Lower lobe of right lung (tissue), 2 donors: ENCODE results near the gene PTGS1. TPM values are rescaled to one million over a fixed set of nuclear protein-coding genes. Genes with fewer than 3 reads are reported as not detected.

Source experiments
- ATAC-seq, 2 donors: fragments of 200-7000 bp; cut with Tn5 transposase; one replicate each; pipeline ENCODE4 v1.9.1; 2020 to 2022; ENCODE audit warnings: mild to moderate bottlenecking in 2 of 2, moderate library complexity in 2 of 2
- DNase-seq: peaks from one replicate; pipeline ENCODE4 v3.0.0-alpha.2; 2020
- H3K27ac ChIP-seq: fragments of 200-600 bp; one replicate; pipeline ENCODE4 v1.8.0; 2022
- H3K27me3 ChIP-seq: fragments of 200-600 bp; one replicate; pipeline ENCODE4 v1.8.0; 2022; ENCODE audit warnings: low read depth
- H3K36me3 ChIP-seq: fragments of 200-600 bp; one replicate; pipeline ENCODE4 v1.8.0; 2022; ENCODE audit warnings: mild to moderate bottlenecking
- H3K4me1 ChIP-seq: fragments of 200-600 bp; one replicate; pipeline ENCODE4 v1.8.0; 2022
- H3K4me3 ChIP-seq: fragments of 200-600 bp; one replicate; pipeline ENCODE4 v1.8.0; 2022; ENCODE audit warnings: mild to moderate bottlenecking
- H3K9me3 ChIP-seq: fragments of 200-600 bp; one replicate; pipeline ENCODE4 v1.8.0; 2022
- intact Hi-C: fragments of 100-400 bp; cut with DNase I; formaldehyde crosslinking; loops from one replicate; pipeline ENCODE4 v1.11.0; 2022
- total RNA-seq: library from RNA; stranded (reverse); fragmentation: NEBNext Ultra II Directional; extraction: Animal tissue kit (Norgen Biotek cat#: 25700); gene quantifications from one replicate; pipeline ENCODE4 v1.2.1, GENCODE V29; 2021
- TF ChIP-seq, protein P1 (sequence below): fragments of 200-600 bp; IDR thresholded peaks from one replicate; pipeline ENCODE4 v1.8.0; 2022; ENCODE audit warnings: antibody characterized with exemption, mild to moderate bottlenecking
- donor health status: DM: no; HTN: yes; CAD: no; lungs with severe emphysema.

PTGS1 gene
- total RNA-seq, 1 donor from 2014 or later, result 14.9 TPM

DNA sequence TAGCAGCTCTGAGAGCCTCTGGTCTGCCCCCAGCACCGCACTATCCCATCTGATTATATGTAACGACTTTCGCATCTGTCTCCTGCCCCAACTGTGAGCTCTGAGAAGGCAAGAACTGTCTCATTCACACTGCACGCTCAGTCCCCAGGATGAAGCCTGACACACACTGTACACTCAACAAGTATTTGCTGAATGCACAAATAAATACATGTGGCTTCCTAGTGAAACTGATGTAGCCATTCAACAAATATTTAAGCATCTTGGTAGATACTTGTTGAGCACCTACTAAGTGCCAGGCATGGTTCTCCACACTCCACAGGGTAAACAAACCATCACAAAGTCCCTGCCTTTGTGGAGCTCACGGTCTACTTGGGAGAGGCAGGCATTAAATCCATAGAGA lies 34.6 kb upstream of the PTGS1 start:
- Histone ChIP-seq H3K4me3 (no peak overlapping the region), H3K36me3 (no peaks in the 10 kb centered on the region), H3K27ac (no peak overlapping the region), H3K9me3 (no peaks in the 10 kb centered on the region), H3K4me1 (no peaks in the 10 kb centered on the region), H3K27me3 (no peaks in the 10 kb centered on the region)
- intact Hi-C loops, result no loop called here
- DNase-seq (no peak), ATAC-seq (no peak)
- TF ChIP-seq, protein P1, sequence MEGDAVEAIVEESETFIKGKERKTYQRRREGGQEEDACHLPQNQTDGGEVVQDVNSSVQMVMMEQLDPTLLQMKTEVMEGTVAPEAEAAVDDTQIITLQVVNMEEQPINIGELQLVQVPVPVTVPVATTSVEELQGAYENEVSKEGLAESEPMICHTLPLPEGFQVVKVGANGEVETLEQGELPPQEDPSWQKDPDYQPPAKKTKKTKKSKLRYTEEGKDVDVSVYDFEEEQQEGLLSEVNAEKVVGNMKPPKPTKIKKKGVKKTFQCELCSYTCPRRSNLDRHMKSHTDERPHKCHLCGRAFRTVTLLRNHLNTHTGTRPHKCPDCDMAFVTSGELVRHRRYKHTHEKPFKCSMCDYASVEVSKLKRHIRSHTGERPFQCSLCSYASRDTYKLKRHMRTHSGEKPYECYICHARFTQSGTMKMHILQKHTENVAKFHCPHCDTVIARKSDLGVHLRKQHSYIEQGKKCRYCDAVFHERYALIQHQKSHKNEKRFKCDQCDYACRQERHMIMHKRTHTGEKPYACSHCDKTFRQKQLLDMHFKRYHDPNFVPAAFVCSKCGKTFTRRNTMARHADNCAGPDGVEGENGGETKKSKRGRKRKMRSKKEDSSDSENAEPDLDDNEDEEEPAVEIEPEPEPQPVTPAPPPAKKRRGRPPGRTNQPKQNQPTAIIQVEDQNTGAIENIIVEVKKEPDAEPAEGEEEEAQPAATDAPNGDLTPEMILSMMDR, result no peak

DNA sequence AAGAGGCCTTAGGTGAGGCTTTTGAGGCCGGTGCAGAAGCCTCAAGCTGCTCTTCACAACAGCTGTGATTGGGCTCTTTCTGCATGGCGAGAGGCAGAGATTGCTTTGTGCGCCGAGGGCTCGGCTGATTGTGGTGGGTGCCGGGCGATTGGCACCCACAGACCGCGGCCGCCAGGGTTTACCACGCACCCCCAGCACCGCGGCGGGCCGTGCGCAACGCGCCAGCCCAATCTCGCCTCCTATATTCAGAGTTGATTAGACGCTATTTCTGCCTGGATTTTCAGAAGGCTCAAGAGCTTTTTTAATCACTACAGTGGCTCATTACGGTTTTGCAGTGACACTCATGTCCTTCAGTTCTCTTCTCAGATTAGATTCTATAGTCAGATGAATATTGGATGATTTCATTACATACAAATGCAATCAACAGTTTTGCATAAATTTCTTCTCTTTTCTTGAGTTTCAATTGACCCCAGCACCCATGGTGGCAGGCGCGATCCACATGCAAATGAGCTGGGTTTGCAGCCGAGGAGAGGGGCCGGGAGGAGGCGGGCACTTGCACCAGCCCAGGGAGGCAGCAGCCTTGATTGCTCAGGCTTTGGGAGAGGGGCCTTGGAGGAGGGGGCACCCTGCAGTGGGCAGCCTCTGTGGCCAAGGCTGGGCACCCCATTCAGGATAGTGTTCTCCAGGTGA lies 33.8 kb upstream of the PTGS1 start:
- ATAC-seq (no peak), DNase-seq (no peak)
- no peaks in the 10 kb centered on the region for H3K27me3 ChIP-seq
- H3K27ac ChIP-seq, result no peak overlapping the region
- TF ChIP-seq, protein P1, result no peak
- no peaks in the 10 kb centered on the region for H3K36me3 ChIP-seq
- intact Hi-C loops, result no loop called here
- H3K4me3 ChIP-seq, result no peak overlapping the region
- H3K4me1 ChIP-seq, result no peaks in the 10 kb centered on the region
- no peaks in the 10 kb centered on the region for H3K9me3 ChIP-seq

DNA sequence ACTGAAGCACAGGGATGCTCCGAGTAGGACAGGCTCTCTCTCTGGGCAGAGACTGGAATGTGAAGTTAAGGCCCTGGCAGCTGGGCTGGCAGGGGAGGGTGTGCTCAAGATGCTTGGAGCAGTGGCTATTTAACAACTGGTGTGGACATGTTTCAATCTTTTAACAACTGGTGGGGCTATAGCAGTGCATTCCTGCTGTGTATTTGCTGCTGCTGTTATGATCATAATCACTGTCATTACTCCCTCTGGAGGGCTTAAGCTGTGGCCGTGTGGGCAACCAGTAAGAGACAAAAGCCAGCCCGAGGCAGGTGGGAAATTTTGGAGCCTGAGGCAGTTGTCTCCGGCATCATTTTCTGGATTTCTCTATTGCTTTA lies 33.3 kb upstream of the PTGS1 start:
- DNase-seq (no peak), ATAC-seq (no peak)
- Histone ChIP-seq H3K27ac (no peak overlapping the region), H3K36me3 (no peaks in the 10 kb centered on the region), H3K4me3 (no peak overlapping the region), H3K27me3 (no peaks in the 10 kb centered on the region), H3K9me3 (no peaks in the 10 kb centered on the region), H3K4me1 (no peaks in the 10 kb centered on the region)
- intact Hi-C loops, result no loop called here
- TF ChIP-seq, protein P1, result no peak

DNA sequence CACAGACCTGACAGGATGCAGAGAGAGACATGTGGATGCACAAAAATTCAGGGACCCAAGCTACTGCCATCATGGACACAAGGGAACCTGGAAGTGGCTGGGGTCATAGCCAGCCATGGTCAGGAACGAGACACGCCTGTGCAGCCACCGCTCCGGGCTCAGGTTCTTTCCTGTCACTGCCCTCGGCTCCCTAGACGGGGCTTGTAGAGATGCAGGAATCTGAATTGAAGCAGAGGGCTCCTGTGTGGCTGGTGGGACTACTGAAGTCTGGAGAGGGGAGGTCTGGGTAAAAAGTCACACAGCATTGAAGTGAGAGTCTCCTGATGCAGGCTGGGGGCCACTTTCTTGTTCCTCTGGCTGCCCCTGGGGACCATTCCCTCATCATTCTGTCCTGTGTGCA lies 32.3 kb upstream of the PTGS1 start:
- H3K9me3 ChIP-seq, result no peaks in the 10 kb centered on the region
- ATAC-seq, result no peak
- DNase-seq, result no peak
- TF ChIP-seq, protein P1, result no peak
- intact Hi-C loops, result no loop called here
- no peak overlapping the region for H3K27ac ChIP-seq
- H3K36me3 ChIP-seq, result no peaks in the 10 kb centered on the region
- no peaks in the 10 kb centered on the region for H3K4me1 ChIP-seq
- H3K4me3 ChIP-seq, result no peak overlapping the region
- no peaks in the 10 kb centered on the region for H3K27me3 ChIP-seq

DNA sequence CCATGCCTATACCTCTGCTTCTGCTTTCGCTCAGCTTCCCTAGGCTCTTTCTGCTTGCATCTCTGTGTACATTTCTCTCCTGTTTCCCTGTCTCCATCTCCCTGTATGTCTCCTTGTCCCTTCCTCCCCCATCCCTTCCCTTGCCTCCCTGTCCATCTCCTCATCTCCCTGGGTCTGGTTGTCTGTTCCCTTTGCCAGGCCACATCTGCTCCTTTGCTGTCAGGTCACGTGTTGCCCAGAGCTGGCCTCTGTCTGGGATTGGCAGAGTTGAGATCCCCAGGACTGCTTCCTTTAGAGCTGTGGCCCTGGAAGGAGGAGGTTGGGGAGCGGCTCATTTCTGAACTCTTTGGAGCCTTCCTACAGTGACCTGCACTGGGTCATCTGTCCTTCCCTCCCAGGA lies 31.8 kb upstream of the PTGS1 start:
- H3K9me3 ChIP-seq, result no peaks in the 10 kb centered on the region
- no peaks in the 10 kb centered on the region for H3K27me3 ChIP-seq
- ATAC-seq (no peak), DNase-seq (no peak)
- intact Hi-C loops, result no loop called here
- TF ChIP-seq, protein P1, result no peak
- H3K4me3 ChIP-seq, result no peak overlapping the region
- no peak overlapping the region for H3K27ac ChIP-seq
- no peaks in the 10 kb centered on the region for H3K4me1 ChIP-seq
- no peaks in the 10 kb centered on the region for H3K36me3 ChIP-seq

DNA sequence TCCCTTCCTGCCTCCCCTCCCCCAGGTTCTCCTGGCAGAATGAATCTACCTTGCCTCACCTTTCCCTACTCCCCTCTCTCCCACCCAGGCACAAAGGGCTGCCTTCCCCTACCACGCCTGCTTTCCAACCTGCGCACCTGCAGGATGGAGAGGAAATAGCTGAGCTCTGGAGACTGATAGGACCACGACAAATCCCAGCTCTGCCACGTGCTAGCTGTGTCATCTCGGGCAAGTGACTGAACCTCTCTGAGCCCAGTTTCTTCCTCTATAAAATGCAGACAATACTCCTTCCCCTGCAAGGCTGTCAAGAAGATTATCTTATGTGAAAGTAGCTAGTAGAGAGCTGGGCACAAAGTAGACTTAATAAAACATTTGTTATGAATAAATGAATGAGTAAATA lies 31.2 kb upstream of the PTGS1 start:
- no peak for ATAC-seq
- Histone ChIP-seq H3K4me3 (no peak overlapping the region), H3K36me3 (no peaks in the 10 kb centered on the region), H3K27ac (no peak overlapping the region), H3K4me1 (no peaks in the 10 kb centered on the region), H3K9me3 (no peaks in the 10 kb centered on the region), H3K27me3 (no peaks in the 10 kb centered on the region)
- no peak for DNase-seq
- TF ChIP-seq, protein P1, result no peak
- intact Hi-C loops, result no loop called here
